Mononuclear cell (primary cell): ENCODE results near the gene TBC1D22B. TPM values are rescaled to one million over a fixed set of nuclear protein-coding genes. Genes with fewer than 3 reads are reported as not detected.
"Not testable (repeated sequence)": the region's sequence is repeated elsewhere in the genome, so short reads cannot be mapped to it uniquely, and the experiment has no call there.

ENCODE experiments used
- H3K27me3 ChIP-seq: 2 replicates; pipeline ENCODE4 v1.6.0; 2011; ENCODE audit warnings: low read length, control low read depth; ENCODE audit not compliant: insufficient read depth
- H3K4me1 ChIP-seq: 2 replicates; pipeline ENCODE4 v1.5.1; 2011; ENCODE audit warnings: mild to moderate bottlenecking, low read length, control low read depth; ENCODE audit not compliant: insufficient read depth
- H3K4me3 ChIP-seq: 2 replicates; pipeline ENCODE4 v1.5.1; 2011; ENCODE audit warnings: mild to moderate bottlenecking, low read length, moderate library complexity
- H3K9me3 ChIP-seq: 2 replicates; pipeline ENCODE4 v1.5.1; 2011; ENCODE audit warnings: low read depth, mild to moderate bottlenecking, control low read depth, low read length
- total RNA-seq: library from RNA; depleted of rRNA; stranded (reverse); fragments of >200 nt; gene quantifications from one replicate; pipeline ENCODE4 v1.2.3, GENCODE V29; 2012

TBC1D22B gene
- total RNA-seq, 1 donor, result 5.9 TPM

DNA sequence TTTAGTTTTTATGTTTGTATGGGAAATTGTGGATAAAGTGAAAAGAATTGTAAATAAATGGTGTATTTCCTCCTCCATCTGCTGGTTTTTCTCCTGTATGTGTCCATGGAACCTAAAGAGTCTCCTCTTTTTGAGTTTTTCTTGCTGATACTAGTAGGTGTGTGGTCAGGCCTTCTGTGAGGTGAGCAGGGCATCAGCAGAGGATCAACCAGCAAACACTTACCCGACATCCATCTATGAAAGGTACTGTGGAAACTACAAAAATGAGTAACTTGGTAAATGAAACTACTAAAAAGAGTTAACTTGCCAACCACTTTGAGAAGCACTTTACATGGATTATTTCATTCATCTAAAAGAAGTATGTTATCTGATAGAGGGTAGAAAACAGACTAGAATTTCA is 75.3 kb downstream of the TBC1D22B start:
- no peaks in the 10 kb centered on the region for H3K9me3 ChIP-seq
- no peak overlapping the region for H3K4me3 ChIP-seq
- no peaks in the 10 kb centered on the region for H3K4me1 ChIP-seq
- H3K27me3 ChIP-seq, result no peaks in the 10 kb centered on the region

DNA sequence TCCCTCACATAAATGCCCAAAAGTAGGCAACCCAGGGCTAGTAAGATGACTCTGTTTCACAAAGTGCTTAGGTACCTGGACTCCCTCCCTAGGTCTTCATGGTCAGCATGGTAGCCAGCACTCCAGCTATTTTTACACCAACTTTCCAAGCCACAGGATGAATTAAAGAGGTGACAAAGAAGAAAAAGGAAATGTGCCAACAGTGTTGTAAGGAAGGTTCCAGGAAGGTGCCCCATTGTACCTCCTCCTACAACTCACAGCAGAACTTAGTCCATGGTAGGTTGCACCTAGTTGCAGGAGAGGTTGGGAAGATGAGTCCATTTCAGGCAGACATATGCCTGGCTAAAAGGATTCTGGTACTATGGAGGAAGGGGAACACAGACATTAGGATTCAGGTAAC is 76.5 kb downstream of the TBC1D22B start:
- H3K9me3 ChIP-seq, result no peaks in the 10 kb centered on the region
- no peak overlapping the region for H3K4me3 ChIP-seq
- H3K4me1 ChIP-seq, result no peaks in the 10 kb centered on the region
- no peaks in the 10 kb centered on the region for H3K27me3 ChIP-seq

DNA sequence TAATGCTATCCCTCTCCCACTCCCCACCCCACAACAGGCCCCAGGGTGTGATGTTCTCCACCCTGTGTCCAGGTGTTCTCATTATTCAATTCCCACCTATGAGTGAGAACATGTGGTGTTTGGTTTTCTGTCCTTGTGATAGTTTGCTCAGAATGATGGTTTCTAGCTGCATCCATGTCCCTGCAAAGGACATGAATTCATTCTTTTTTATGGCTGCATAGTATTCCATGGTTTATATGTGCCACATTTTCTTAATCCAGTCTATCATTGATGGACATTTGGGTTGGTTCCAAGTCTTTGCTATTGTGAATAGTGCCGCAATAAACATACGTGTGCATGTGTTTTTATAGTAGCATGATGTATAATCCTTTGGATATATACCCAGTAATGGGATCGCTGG is 80.7 kb downstream of the TBC1D22B start:
- not testable (repeated sequence) for H3K27me3 ChIP-seq, H3K4me1 ChIP-seq, H3K4me3 ChIP-seq, H3K9me3 ChIP-seq

DNA sequence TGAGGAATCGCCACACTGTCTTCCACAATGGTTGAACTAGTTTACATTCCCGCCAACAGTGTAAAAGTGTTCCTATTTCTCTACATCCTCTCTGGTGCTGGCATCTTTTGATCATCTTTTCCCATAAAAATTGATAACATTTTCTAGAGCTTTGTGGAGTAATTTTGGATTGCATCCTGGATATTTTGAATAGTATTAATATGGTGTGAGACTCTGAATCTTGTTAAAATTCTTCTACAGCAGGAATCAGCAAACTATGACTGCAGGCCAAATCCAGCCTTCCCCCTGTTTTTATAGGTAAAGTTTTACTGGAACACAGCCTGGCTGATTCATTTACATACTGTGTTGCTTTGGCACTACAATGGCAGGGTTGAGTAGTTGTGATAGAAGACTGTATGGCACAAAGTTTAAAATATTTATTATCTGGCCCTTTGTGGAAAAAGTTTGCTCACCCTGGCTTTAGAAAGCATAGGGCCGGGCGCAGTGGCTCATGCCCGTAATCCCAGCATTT is 81.2 kb downstream of the TBC1D22B start:
- no peaks in the 10 kb centered on the region for H3K27me3 ChIP-seq
- no peak overlapping the region for H3K4me3 ChIP-seq
- H3K9me3 ChIP-seq, result no peaks in the 10 kb centered on the region
- H3K4me1 ChIP-seq, result no peaks in the 10 kb centered on the region

DNA sequence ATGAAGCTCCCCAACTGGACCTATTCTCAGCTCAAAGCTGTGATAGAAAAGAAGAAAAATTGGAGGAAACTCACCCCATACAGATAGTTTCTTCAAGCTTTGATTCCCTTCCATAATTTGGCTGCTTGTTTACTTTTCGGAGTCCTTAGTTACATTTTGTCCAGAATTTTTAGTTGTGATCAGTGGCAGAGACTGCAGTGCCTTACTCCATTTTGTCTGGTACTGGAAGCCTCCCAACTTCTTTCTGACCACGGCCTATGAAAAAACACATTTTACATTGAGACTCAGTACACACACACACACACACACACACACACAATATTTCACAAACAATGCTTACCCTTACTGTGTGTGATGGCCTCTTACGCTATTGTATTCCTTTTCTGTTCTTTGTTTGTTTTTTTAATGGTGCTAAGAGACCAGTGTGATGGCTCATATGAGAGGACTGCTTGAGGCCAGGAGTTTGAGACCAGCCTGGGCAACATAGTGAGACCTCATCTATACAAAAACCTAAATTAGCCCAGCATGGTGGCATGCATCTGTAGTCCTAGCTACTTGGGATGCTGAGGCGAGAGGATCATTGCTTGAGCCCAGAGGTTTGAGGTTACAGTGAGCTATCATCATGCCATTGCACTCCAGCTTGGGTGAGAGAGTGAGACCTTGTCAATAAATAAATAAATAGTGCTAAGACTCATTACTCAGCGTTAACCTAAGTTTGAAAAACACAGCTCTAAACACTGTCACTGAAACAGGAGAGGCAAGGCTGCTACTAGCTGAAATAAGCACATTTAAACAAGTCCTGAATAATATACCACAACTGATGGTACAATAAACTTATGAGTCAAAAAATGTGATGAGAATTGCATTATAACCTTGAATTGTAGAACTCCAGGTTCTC is 82.4 kb downstream of the TBC1D22B start:
- H3K9me3 ChIP-seq, result no peaks in the 10 kb centered on the region
- H3K27me3 ChIP-seq, result no peaks in the 10 kb centered on the region
- H3K4me3 ChIP-seq, result no peak overlapping the region
- no peaks in the 10 kb centered on the region for H3K4me1 ChIP-seq

DNA sequence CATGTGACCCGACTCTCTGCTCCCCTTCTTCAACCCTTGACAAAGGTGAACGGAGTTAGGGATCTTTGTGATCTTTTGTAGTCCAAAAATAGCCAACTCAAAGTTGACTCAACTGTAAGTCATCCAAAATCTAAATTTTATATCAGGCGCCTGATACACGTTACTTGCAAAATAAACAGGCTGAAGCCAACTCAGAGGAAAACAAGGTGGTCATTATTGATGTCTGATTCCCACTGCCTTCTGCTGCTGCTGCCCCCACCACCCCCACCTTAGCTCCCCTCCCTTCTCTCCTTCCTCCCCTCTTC is 83.0 kb downstream of the TBC1D22B start:
- H3K4me3 ChIP-seq, result no peak overlapping the region
- H3K27me3 ChIP-seq, result no peaks in the 10 kb centered on the region
- no peaks in the 10 kb centered on the region for H3K4me1 ChIP-seq
- H3K9me3 ChIP-seq, result no peaks in the 10 kb centered on the region

DNA sequence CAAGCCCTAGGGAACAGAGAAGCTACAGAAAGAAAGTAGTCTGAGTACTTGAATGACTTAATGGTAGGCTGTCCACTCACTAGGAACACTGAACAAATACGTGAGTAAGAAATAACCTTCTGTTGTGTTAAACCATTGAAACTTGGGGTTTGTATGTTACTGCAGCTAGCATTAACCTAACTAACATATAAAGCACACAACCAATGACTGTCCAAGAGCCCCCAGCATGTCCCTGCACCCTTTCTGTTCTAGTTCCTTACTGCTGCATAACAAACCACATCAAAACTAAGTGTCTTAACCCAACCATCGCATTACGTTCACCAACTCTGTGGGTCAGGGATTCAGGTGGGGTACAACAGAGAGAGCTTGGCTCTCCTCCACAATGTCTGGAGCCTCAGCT is 85.7 kb downstream of the TBC1D22B start:
- Histone ChIP-seq H3K27me3 (no peaks in the 10 kb centered on the region), H3K4me1 (no peaks in the 10 kb centered on the region), H3K9me3 (no peaks in the 10 kb centered on the region), H3K4me3 (no peak overlapping the region)

DNA sequence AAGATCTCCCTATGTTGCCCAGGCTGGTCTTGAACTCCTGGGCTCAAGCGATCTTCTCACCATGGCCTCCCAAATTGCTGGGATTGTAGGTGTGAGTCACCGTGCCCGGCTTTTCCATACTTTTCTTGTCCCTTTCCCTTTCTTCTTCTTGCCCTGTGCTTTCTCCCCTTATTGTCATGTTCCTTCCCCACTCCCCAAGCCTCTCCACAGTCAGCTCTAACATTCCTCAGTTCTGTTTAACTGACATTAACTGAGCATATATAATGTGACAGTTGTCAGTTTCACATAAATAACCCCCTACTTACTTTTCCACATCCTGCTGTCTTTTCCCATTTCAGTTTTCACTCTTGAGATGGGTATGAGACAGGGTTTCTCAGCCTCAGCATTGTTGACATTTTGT is 86.7 kb downstream of the TBC1D22B start:
- no peaks in the 10 kb centered on the region for H3K27me3 ChIP-seq
- H3K9me3 ChIP-seq, result no peaks in the 10 kb centered on the region
- H3K4me3 ChIP-seq, result no peak overlapping the region
- H3K4me1 ChIP-seq, result no peaks in the 10 kb centered on the region

DNA sequence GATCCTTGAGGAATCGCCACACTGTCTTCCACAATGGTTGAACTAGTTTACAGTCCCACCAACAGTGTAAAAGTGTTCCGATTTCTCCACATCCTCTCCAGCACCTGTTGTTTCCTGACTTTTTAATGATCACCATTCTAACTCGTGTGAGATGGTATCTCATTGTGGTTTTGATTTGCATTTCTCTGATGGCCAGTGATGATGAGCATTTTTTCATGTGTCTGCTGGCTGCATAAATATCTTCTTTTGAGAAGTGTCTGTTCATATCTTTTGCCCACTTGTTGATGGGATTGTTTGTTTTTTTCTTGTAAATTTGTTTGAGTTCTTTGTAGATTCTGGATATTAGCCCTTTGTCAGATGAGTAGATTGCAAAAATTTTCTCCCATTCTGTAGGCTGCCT is 88.2 kb downstream of the TBC1D22B start:
- not testable (repeated sequence) for H3K4me1 ChIP-seq, H3K4me3 ChIP-seq, H3K27me3 ChIP-seq, H3K9me3 ChIP-seq

DNA sequence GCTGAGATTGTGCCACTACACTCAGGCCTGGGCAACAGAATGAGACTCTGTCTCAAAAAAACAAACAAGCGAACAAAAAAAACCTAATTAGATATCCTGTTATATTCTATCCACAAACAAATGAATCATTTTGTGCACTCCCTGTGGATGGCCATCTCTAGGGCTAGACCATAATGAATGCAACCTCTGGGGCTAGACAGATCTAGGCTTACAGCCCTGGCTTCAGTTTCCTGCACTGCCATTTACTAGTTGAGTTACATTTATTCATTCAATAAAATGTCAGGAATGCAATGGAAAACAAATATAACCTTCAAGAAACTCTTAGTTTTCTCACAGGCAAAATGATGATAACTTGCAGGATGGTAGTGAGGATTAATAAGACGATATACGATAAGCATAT is 89.6 kb downstream of the TBC1D22B start:
- Histone ChIP-seq H3K4me3 (no peak overlapping the region), H3K4me1 (no peaks in the 10 kb centered on the region), H3K9me3 (no peaks in the 10 kb centered on the region), H3K27me3 (no peaks in the 10 kb centered on the region)

DNA sequence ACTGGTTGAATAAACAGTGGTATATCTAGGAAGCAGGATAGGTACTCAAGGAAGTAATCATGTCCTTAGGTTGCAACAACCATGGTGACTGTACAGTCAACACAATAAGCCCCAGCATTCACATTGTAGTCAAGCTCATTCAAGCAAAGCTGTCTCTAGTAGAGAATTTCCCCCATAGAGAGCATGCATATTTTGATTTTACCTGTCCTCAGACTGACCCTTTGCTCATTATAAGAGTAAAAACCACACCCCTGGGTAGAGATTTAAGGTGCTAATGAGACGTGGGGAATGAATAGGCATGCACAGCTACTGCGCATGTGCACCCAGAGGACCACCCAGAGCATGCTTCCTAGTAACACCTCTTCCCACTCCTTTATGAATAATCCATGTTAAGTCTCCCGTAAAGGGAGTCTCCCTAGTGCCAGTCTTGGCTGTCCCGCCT is 90.1 kb downstream of the TBC1D22B start:
- no peaks in the 10 kb centered on the region for H3K9me3 ChIP-seq
- H3K4me1 ChIP-seq, result no peaks in the 10 kb centered on the region
- no peaks in the 10 kb centered on the region for H3K27me3 ChIP-seq
- no peak overlapping the region for H3K4me3 ChIP-seq

DNA sequence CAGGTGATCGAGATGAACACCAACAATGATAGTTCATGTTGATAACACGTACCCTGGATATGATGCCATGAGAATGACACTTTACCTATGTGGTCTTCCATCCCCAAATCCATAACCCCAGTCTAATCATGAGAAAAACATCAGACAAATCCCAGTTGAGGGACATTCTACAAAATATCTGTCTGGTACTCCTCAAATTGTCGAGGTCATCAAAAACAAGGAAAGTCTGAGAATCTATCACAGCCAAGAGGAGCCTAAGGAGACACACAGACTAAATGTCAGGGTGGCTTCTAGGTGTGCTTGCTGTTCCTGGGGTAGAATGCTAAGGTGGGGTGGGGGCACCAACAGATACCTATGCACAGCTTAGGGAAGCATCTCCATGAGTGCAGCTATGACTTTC is 93.5 kb downstream of the TBC1D22B start:
- no peaks in the 10 kb centered on the region for H3K27me3 ChIP-seq
- H3K9me3 ChIP-seq, result no peaks in the 10 kb centered on the region
- no peak overlapping the region for H3K4me3 ChIP-seq
- peaks cover 17% of the 10 kb centered on the region for H3K4me1 ChIP-seq

DNA sequence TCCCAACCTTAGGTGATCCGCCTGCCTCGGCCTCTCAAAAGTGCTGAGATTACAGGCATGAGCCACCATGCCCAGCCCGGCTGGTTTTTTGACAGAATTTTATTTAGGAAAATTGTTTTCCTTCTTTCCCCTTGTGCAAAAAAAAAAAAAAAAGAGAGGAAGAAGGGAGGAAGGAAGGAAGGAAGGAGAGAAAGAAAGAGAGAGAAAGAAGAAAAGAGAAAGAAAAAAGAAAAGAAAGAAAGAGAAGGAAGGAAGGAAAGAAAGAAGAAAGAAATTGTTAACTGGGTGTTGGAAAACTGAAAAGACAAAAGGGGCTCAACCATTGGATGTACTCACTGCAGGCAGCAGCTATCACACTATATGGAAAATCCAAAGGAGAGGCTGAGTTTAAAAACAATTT is 94.8 kb downstream of the TBC1D22B start:
- Histone ChIP-seq H3K4me1 (peaks cover 17% of the 10 kb centered on the region), H3K4me3 (no peak overlapping the region), H3K9me3 (no peaks in the 10 kb centered on the region), H3K27me3 (no peaks in the 10 kb centered on the region)

DNA sequence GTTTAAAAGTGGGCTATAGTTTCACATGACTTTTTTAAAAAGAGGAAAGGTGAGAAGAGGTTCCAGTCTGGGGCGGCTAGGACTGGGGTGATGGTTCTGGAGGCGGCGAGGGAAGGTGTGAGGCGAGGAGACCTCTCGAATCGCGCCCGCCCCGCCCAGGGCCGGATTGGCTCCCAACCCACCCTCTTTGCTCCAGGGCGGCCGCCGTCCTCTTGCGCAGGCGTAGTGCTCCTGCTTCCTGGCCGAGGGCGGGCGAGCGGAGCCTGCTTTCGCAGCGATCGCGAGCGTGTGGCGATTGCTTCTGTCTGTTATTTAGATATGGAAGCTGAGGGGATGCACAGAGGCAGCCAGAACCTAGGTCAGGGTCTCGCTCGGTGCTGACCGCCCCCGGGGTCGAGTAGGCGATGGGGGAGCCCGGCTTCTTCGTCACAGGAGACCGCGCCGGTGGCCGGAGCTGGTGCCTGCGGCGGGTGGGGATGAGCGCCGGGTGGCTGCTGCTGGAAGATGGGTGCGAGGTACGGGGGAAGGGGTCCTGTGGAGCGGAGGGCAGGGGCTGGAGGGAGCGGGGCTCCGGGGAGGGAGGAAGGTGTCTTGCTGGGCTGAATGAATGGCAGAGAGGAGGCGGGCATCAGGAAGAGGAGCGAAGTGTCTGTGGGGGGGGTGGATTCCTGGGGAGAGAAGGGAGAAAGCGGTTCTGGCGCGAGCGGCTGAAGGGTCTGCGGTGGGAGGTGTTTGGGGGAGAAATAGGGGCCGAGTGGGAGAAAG is 96.4 kb downstream of the TBC1D22B start, which contains the start of gene RNF8:
Gene RNF8 (plus strand): TSS at position 223 of the 765 bp plus-strand sequence. CDS start 182 bp downstream, at position 405.
- H3K27me3 ChIP-seq, result no peaks in the 10 kb centered on the region
- peak within 1 kb of the TSS; percentile 89 for H3K4me3 ChIP-seq
- H3K4me1 ChIP-seq, result peaks cover 17% of the 10 kb centered on the region
- H3K9me3 ChIP-seq, result no peaks in the 10 kb centered on the region

DNA sequence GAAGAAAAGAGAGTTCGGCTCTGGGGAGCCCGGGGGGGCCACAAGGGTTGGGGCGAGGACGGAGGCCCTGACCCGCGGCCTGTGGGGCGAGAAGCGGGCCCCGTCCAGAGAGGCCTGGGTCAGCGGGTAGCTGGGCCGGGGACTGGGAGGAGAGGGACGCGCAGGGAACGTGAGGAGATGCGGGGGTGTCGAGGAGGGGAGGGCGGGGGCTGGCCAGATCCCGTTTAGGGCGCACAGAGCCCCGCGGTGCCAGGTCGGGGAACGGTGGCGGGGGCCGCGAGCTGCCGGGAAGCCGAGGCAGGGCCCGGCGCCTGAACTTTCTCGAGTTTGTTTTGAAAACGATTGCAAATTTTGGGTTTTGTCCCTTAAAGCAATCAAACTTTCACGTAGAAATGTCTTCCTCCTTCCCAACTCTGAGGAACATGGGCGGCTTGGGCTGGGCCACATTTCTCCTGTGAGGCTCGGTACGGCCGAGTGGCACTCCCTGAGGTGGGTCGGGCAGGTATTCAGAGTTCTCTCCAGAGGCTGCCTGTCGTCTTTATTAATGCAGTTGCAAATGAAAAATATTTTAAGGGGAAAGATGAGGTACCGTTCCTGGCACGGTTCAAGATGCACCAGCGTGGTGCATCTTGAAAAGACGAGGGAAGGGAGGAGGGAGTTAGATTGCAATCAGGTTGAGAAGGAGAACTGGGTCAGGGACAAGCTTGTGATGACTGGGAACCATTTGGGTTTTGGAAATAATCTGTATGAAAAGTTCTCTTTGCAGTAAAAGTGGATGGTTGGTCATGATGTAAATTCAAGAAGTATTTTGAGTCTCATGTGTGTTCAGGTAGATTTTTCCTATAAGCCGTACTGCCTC is 97.2 kb downstream of the TBC1D22B start:
- H3K9me3 ChIP-seq, result no peaks in the 10 kb centered on the region
- no peaks in the 10 kb centered on the region for H3K27me3 ChIP-seq
- H3K4me1 ChIP-seq, result peaks cover 17% of the 10 kb centered on the region
- H3K4me3 ChIP-seq, result peak overlapping the region; percentile 89
